Left lung (tissue), 10 donors: ENCODE data around the gene CYP2C19. TPM values are rescaled to one million over a fixed set of nuclear protein-coding genes. Genes with fewer than 3 reads are reported as not detected.
"Not testable (repeated sequence)": the region's sequence is repeated elsewhere in the genome, so short reads cannot be mapped to it uniquely, and the experiment has no call there.

Experiments used
- ATAC-seq: fragments of 200-7000 bp; cut with Tn5 transposase; one replicate; pipeline ENCODE4 v1.9.1; 2020; ENCODE audit warnings: moderate library complexity
- DNase-seq, 4 donors: peaks; one replicate each; pipeline ENCODE4 v3.0.0-alpha.2; 2013 to 2020
- H3K27ac ChIP-seq, 2 donors: fragments of 200-600 bp; sonication (generic) in 1 of 2; one replicate each; pipeline versions ENCODE4 v1.5.0 to v1.8.0; 2020 to 2021
- H3K27me3 ChIP-seq, 2 donors: fragments of 200-600 bp; sonication (generic) in 1 of 2; one replicate each; pipeline versions ENCODE4 v1.5.0 to v1.8.0; 2020 to 2021
- H3K36me3 ChIP-seq, 2 donors: fragments of 200-600 bp; sonication (generic) in 1 of 2; one replicate each; pipeline versions ENCODE4 v1.5.0 to v1.8.0; 2020 to 2021
- H3K4me1 ChIP-seq, 2 donors: fragments of 200-600 bp; one replicate each; pipeline ENCODE4 v1.8.0; 2021
- H3K4me3 ChIP-seq, 2 donors: fragments of 200-600 bp; sonication (generic) in 1 of 2; one replicate each; pipeline versions ENCODE4 v1.5.0 to v1.8.0; 2020 to 2021; ENCODE audit warnings: mild to moderate bottlenecking in 1 of 2
- H3K9me3 ChIP-seq, 2 donors: fragments of 200-600 bp; sonication (generic) in 1 of 2; one replicate each; pipeline versions ENCODE4 v1.5.0 to v1.8.0; 2020 to 2021
- intact Hi-C, 2 donors: fragments of 100-400 bp; cut with DNase I; formaldehyde crosslinking; loops; one replicate each; pipeline versions ENCODE4 v1.11.2 to v1.14.2; 2022
- polyA plus RNA-seq, 6 donors: library from polyadenylated mRNA; unstranded; fragments of 120-200 nt; gene quantifications; one replicate each; pipeline ENCODE4 v1.2.1, GENCODE V29; 2013; ENCODE audit not compliant: insufficient read length in 6 of 6
- total RNA-seq, 2 donors: library from RNA; stranded (reverse); fragmentation: NEBNext Ultra II Directional; extraction: Animal tissue kit (Norgen Biotek cat#: 25700); gene quantifications; one replicate each; pipeline ENCODE4 v1.2.1, GENCODE V29; 2021
- TF ChIP-seq, protein P1 (sequence below), 2 donors: fragments of 200-600 bp; sonication (generic) in 1 of 2; IDR thresholded peaks; one replicate each; pipeline versions ENCODE4 v1.5.0 to v1.8.0; 2021; ENCODE audit warnings: antibody characterized with exemption in 2 of 2
- donor health status: DM: no; HTN: yes; CAD: no.
- donor health status: DM: no; HTN: no; CAD: no.

Gene CYP2C19
- total and polyA plus RNA-seq, 8 donors, result 0.11 to 0.61 (median 0.14) TPM; not detected in 3

DNA sequence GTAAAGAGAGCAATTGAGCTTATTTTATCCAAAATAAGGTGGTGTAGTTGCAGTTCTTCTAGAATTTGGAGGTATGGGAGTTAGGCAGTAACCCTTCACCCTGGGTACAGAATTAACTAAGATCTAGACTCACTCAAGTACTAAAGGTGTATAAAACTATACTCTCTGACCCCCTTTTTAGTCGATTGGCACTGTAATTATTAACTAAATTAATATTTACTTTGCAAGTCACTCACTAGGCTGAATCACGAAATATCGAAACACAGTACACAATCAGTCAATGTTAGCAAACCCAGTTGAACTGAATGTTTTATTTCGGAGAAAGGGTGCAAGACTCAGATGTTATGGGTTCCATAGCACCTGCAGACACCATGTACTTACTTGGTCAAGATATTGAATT is 14.6 kb upstream of the CYP2C19 start:
- ATAC-seq, result no peak
- no peaks in the 10 kb centered on the region for H3K36me3 ChIP-seq
- no peaks in the 10 kb centered on the region for H3K4me1 ChIP-seq
- TF ChIP-seq, protein P1, sequence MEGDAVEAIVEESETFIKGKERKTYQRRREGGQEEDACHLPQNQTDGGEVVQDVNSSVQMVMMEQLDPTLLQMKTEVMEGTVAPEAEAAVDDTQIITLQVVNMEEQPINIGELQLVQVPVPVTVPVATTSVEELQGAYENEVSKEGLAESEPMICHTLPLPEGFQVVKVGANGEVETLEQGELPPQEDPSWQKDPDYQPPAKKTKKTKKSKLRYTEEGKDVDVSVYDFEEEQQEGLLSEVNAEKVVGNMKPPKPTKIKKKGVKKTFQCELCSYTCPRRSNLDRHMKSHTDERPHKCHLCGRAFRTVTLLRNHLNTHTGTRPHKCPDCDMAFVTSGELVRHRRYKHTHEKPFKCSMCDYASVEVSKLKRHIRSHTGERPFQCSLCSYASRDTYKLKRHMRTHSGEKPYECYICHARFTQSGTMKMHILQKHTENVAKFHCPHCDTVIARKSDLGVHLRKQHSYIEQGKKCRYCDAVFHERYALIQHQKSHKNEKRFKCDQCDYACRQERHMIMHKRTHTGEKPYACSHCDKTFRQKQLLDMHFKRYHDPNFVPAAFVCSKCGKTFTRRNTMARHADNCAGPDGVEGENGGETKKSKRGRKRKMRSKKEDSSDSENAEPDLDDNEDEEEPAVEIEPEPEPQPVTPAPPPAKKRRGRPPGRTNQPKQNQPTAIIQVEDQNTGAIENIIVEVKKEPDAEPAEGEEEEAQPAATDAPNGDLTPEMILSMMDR (IDR thresholded peaks at IDR 0.05), result no peak
- H3K9me3 ChIP-seq, result peaks cover 0 to 8% of the 10 kb centered on the region in 2 donors
- H3K27me3 ChIP-seq, result no peaks in the 10 kb centered on the region
- H3K4me3 ChIP-seq, result no peak overlapping the region
- no peak overlapping the region for H3K27ac ChIP-seq
- intact Hi-C loops, result no loop called here
- DNase-seq, result no peak

DNA sequence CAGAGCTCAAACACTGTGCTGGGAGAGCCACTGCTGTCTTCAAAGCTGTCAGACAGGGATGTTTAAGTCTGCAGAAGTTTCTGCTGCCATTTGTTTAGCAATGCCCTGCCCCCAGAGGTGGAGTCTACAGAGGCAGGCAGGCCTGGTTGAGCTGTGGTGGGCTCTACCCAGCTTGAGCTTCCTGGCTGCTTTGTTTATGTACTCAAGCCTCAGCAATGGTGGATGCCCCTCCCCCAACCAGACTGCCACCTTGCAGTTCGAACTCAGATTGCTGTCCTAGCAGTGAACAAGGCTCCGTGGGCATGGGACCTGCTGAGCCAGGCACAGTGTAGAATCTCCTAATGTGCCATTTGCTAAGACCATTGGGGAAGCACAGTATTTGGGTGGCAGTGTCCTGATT is 4.6 kb upstream of the CYP2C19 start:
- Histone ChIP-seq H3K9me3 (peaks cover 0 to 8% of the 10 kb centered on the region in 2 donors), H3K4me1 (no peaks in the 10 kb centered on the region), H3K27me3 (no peaks in the 10 kb centered on the region), H3K27ac (no peak overlapping the region), H3K36me3 (no peaks in the 10 kb centered on the region), H3K4me3 (no peak overlapping the region)
- TF ChIP-seq, protein P1 (IDR thresholded peaks at IDR 0.05), result no peak
- DNase-seq (no peak), ATAC-seq (no peak)
- intact Hi-C loops, result no loop called here

DNA sequence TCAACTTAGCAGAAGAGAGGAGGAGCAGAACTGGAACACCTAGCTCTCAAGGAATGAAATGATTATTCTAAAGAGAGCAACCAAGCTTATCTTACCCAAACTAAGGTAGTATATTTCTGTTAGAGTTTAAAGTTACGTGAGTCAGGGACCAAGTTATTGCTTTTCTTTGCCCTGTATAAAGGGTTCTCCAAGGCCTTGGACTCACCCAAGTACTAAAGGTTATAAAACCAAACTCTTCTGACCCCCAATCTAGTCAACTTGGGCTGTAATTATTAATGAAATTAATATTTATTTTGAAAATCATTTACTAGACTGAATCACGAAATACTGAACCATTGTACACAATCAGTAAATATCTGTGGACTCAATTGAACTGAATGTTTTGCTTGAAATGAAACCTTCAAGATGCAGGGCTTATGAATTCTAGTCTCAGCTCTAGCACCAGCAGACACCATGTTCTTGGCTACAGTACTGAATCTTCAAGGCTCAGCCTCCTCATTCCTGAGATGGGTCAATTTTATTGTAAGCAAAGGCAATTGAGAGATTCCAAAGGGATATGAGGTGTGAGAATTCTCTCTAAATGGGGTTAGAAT is 1.8 kb upstream of the CYP2C19 start:
- TF ChIP-seq, protein P1 (IDR thresholded peaks at IDR 0.05), result no peak
- no peak overlapping the region for H3K27ac ChIP-seq
- ATAC-seq, result no peak
- H3K27me3 ChIP-seq, result no peaks in the 10 kb centered on the region
- no peaks in the 10 kb centered on the region for H3K4me1 ChIP-seq
- peaks cover 0 to 3% of the 10 kb centered on the region in 2 donors for H3K9me3 ChIP-seq
- H3K4me3 ChIP-seq, result no peak overlapping the region
- no peak for DNase-seq
- no peaks in the 10 kb centered on the region for H3K36me3 ChIP-seq
- intact Hi-C loops, result no loop called here

DNA sequence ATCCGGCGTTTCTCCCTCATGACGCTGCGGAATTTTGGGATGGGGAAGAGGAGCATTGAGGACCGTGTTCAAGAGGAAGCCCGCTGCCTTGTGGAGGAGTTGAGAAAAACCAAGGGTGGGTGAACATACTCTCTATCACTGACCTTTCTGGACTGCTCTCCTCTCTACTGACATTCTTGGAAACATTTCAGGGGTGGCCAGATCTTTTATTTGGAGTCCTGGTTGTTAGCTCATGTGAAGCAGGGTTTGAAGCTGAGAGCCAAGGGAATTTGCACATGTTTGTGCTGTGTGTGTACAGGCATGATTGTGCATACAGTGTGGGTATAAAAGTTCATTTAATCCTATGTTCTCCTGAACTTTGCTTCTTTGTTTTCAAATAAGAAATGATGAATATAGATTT is 12.9 kb downstream of the CYP2C19 start:
- H3K36me3 ChIP-seq, H3K27ac ChIP-seq, H3K4me1 ChIP-seq, H3K4me3 ChIP-seq, intact Hi-C loops, DNase-seq, H3K27me3 ChIP-seq, ATAC-seq: not testable (repeated sequence)
- H3K9me3 ChIP-seq, result peaks cover 0 to 10% of the 10 kb centered on the region in 2 donors

DNA sequence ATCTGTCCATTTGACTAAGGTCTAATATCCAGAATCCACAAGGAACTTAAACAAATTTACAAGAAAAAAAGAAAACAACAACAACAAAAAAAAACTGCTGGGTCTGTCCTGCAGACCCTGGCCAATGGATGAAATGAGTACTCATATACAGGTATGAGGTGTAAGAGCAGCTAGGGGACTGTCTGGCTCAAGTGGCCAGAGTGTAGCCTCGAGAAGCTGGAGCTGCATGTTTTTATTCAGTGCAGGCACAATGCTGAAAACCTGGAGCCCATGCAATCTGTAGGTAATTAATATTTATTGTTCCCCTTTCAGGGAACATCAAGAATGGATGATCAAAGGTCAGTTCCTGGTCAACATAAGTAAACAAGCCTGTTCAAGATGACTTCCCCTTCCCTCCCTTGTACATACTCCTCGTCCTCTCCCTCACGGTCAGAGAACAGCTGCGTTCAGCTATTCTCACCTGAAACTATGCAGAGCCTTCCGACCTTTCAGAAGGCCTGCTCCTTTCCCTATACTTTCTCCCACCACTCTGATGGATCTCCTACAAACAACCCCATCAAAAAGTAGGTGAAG is 15.5 kb downstream of the CYP2C19 start:
- peaks cover 0 to 3% of the 10 kb centered on the region in 2 donors for H3K9me3 ChIP-seq
- no peak for DNase-seq
- H3K4me3 ChIP-seq, result no peak overlapping the region
- intact Hi-C loops, result no loop called here
- H3K4me1 ChIP-seq, result no peaks in the 10 kb centered on the region
- H3K27ac ChIP-seq, result no peak overlapping the region
- no peaks in the 10 kb centered on the region for H3K36me3 ChIP-seq
- TF ChIP-seq, protein P1 (IDR thresholded peaks at IDR 0.05), result no peak
- H3K27me3 ChIP-seq, result no peaks in the 10 kb centered on the region
- no peak for ATAC-seq

DNA sequence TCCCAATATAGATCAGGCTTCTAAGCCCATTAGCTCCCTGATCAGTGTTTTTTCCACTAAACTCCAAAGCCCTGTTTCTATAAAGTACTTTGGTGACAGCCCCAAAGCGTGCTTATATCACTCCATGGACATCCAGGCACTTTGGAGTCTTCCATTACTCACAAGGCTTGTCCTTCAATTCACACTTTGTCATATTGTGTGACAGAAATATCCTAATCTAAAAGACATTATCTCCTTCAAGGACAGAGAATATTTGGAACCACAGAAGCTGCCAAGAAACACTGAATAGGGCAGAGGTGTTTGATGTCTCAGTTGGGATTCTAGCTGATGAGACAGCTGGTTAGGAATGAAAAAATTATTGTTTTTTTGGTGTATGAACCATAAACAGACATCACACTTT is 18.4 kb downstream of the CYP2C19 start:
- Histone ChIP-seq H3K4me3 (no peak overlapping the region), H3K36me3 (no peaks in the 10 kb centered on the region), H3K27ac (no peak overlapping the region), H3K27me3 (no peaks in the 10 kb centered on the region), H3K9me3 (no peaks in the 10 kb centered on the region), H3K4me1 (no peaks in the 10 kb centered on the region)
- no peak for ATAC-seq
- DNase-seq, result no peak
- intact Hi-C loops, result no loop called here
- TF ChIP-seq, protein P1 (IDR thresholded peaks at IDR 0.05), result no peak
